D721Med (cell line): Measurements from ENCODE around the gene GPR162.
A peak's percentile ranks its signal among the peaks of the same experiment; 100 is the strongest.

Experiments used
- DNase-seq: peaks from one replicate; pipeline ENCODE4 v3.0.0; 2011; ENCODE audit warnings: low spot score; ENCODE audit not compliant: insufficient read length
- FAIRE-seq: peaks from 2 replicates; lab custom pipeline; 2011; peaks lifted over from hg19 to GRCh38; lab: Jason Lieb, UNC
- CTCF ChIP-seq: IDR thresholded peaks from 2 replicates; pipeline ENCODE4 v1.5.1; 2012; ENCODE audit warnings: mild to moderate bottlenecking, control low read depth; ENCODE audit not compliant: insufficient read depth; ENCODE audit errors: missing control alignments

The GPR162 gene

GRCh38 chr12:6843118-6843902, 21.7 kb downstream of the GPR162 start:
- FAIRE-seq (no peak), DNase-seq (no peak)
- TF ChIP-seq CTCF: peak; percentile 3

- FAIRE-seq (no peak), DNase-seq (no peak)
- no peak for TF ChIP-seq CTCF
Measured at GRCh38 chr12:6845395-6845794, 23.8 kb downstream of the GPR162 start.

- FAIRE-seq: peak; percentile 91
- no peak for TF ChIP-seq CTCF
- DNase-seq: no peak
Measured at GRCh38 chr12:6846316-6846869, 24.8 kb downstream of the GPR162 start.

GRCh38 chr12:6847676-6848075, 26.1 kb downstream of the GPR162 start:
- no peak for TF ChIP-seq CTCF
- FAIRE-seq: peak; percentile 72
- no peak for DNase-seq

- TF ChIP-seq CTCF: no peak
- no peak for DNase-seq
- FAIRE-seq: no peak
Measured at GRCh38 chr12:6849427-6849826, 27.8 kb downstream of the GPR162 start.

- FAIRE-seq (no peak), DNase-seq (no peak)
- TF ChIP-seq CTCF: no peak
Measured at GRCh38 chr12:6849976-6850560, 28.4 kb downstream of the GPR162 start.

DNA sequence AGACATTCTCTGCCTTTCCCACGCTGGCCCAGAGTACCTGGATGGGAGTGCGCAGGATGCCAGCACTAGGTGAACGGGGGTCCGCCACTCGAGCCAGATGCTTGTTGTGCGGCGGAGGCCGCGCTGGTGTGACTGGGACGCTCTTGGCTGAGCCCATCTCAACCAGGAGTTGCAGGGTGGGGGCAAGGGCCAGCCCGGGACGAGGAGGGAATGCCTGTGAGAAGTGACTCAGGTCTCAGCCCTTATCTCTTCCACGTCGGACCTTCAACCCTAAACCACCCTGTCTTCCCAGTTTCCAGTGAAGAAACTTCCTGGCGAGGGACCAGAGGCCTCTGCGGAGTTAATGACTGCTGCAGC, 29.2 kb downstream of the GPR162 start:
- no peak for FAIRE-seq
- TF ChIP-seq CTCF: no peak
- no peak for DNase-seq
